Peyer's patch (tissue), 4 donors: Measurements from ENCODE around the gene ANAPC1. TPM values are rescaled to one million over a fixed set of nuclear protein-coding genes. Genes with fewer than 3 reads are reported as not detected.
A peak's percentile ranks its signal among the peaks of the same experiment; 100 is the strongest.

Experiments
- DNase-seq, 3 donors: peaks; one replicate each; pipeline ENCODE4 v3.0.0-alpha.2; 2017 to 2019
- H3K27ac ChIP-seq, 4 donors: fragments of 200-600 bp; sonication (generic); one replicate each; pipeline ENCODE4 v1.5.1; 2016 to 2019
- H3K27me3 ChIP-seq, 2 donors: fragments of 200-600 bp; sonication (generic); one replicate each; pipeline ENCODE4 v1.5.1; 2019
- H3K36me3 ChIP-seq, 3 donors: fragments of 200-600 bp; sonication (generic); one replicate each; pipeline ENCODE4 v1.5.1; 2016 to 2019
- H3K4me1 ChIP-seq, 4 donors: fragments of 200-600 bp; sonication (generic); one replicate each; pipeline ENCODE4 v1.5.1; 2016 to 2019
- H3K4me3 ChIP-seq, 4 donors: fragments of 200-600 bp; sonication (generic); 1 replicate in 3 of 4; 2 replicates in 1 of 4; pipeline ENCODE4 v1.5.1; 2016 to 2019; ENCODE audit warnings: mild to moderate bottlenecking in 1 of 4
- H3K9me3 ChIP-seq, 4 donors: fragments of 200-600 bp; sonication (generic); one replicate each; pipeline ENCODE4 v1.5.1; 2016 to 2019; ENCODE audit warnings: mild to moderate bottlenecking in 1 of 4
- CTCF ChIP-seq, 6 experiments: fragments of 450-650 bp in 4 of 6; fragments of 200-600 bp in 2 of 6; sonication (generic) in 1 of 6; IDR thresholded peaks; one replicate each; pipeline ENCODE4 v1.5.1; 2017 to 2019; ENCODE audit warnings: antibody characterized with exemption in 6 of 6, mild to moderate bottlenecking in 3 of 6, moderate library complexity in 1 of 6
- POLR2A ChIP-seq, 2 donors: fragments of 450-650 bp; IDR thresholded peaks; one replicate each; pipeline ENCODE4 v1.5.1; 2017; ENCODE audit warnings: antibody characterized with exemption in 2 of 2, mild to moderate bottlenecking in 2 of 2, moderate library complexity in 2 of 2
- total RNA-seq, 4 donors: library from RNA; depleted of rRNA; stranded (reverse); fragments of >200 nt; gene quantifications; one replicate each; pipeline ENCODE4 v1.1.0, GENCODE V29; 2016

Gene ANAPC1
- total RNA-seq, 4 donors from 2014 or later: 26.3 to 173 (median 52.5) TPM

GRCh38 chr2:111924617-111925107 is 40.7 kb upstream of the ANAPC1 start:
- Histone ChIP-seq H3K4me3 (no peak overlapping the region), H3K27me3 (no peaks in the 10 kb centered on the region), H3K9me3 (no peaks in the 10 kb centered on the region), H3K36me3 (no peaks in the 10 kb centered on the region), H3K4me1 (peaks cover 0 to 5% (median 1%) of the 10 kb centered on the region in 4 donors), H3K27ac (no peak overlapping the region)
- DNase-seq: no peak
- TF ChIP-seq CTCF (IDR thresholded peaks at IDR 0.05) (no peak), POLR2A (IDR thresholded peaks at IDR 0.05) (no peak)

GRCh38 chr2:111923276-111923804 is 39.3 kb upstream of the ANAPC1 start:
- Histone ChIP-seq H3K4me1 (peaks cover 0 to 13% (median 2%) of the 10 kb centered on the region in 4 donors), H3K36me3 (no peaks in the 10 kb centered on the region), H3K27ac (no peak overlapping the region), H3K27me3 (no peaks in the 10 kb centered on the region), H3K9me3 (no peaks in the 10 kb centered on the region), H3K4me3 (no peak overlapping the region)
- no peak for DNase-seq
- no peak for TF ChIP-seq CTCF (IDR thresholded peaks at IDR 0.05)
- TF ChIP-seq POLR2A (IDR thresholded peaks at IDR 0.05): no peak

- DNase-seq: peak in 2 of 3 donors; percentile 75 to 90
- Histone ChIP-seq H3K4me3 (no peak overlapping the region), H3K27ac (peak overlapping the region in 3 of 4 donors; percentile 37 to 85 (median 58)), H3K9me3 (no peaks in the 10 kb centered on the region), H3K36me3 (no peaks in the 10 kb centered on the region), H3K4me1 (peaks cover 0 to 13% (median 2%) of the 10 kb centered on the region in 4 donors), H3K27me3 (no peaks in the 10 kb centered on the region)
- TF ChIP-seq POLR2A (IDR thresholded peaks at IDR 0.05): peak; percentile 17 to 37
- TF ChIP-seq CTCF (IDR thresholded peaks at IDR 0.05): no peak
Observed at GRCh38 chr2:111919794-111920608, 36.0 kb upstream of the ANAPC1 start.

- H3K4me3 ChIP-seq: no peak overlapping the region
- H3K4me1 ChIP-seq: peaks cover 0 to 13% (median 2%) of the 10 kb centered on the region in 4 donors
- H3K9me3 ChIP-seq: no peaks in the 10 kb centered on the region
- H3K36me3 ChIP-seq: no peaks in the 10 kb centered on the region
- DNase-seq: no peak
- no peaks in the 10 kb centered on the region for H3K27me3 ChIP-seq
- TF ChIP-seq POLR2A (IDR thresholded peaks at IDR 0.05) (no peak), CTCF (IDR thresholded peaks at IDR 0.05) (no peak)
- peak overlapping the region in 3 of 4 donors; percentile 12 to 58 (median 37) for H3K27ac ChIP-seq
Observed at GRCh38 chr2:111919365-111919764, 35.4 kb upstream of the ANAPC1 start.

GRCh38 chr2:111918383-111918806 is 34.4 kb upstream of the ANAPC1 start:
- no peak for TF ChIP-seq POLR2A (IDR thresholded peaks at IDR 0.05)
- TF ChIP-seq CTCF (IDR thresholded peaks at IDR 0.05): no peak
- no peaks in the 10 kb centered on the region for H3K27me3 ChIP-seq
- H3K9me3 ChIP-seq: no peaks in the 10 kb centered on the region
- no peak overlapping the region for H3K4me3 ChIP-seq
- H3K4me1 ChIP-seq: peaks cover 0 to 13% (median 2%) of the 10 kb centered on the region in 4 donors
- H3K27ac ChIP-seq: no peak overlapping the region
- no peak for DNase-seq
- H3K36me3 ChIP-seq: no peaks in the 10 kb centered on the region
